Transverse colon (tissue), 4 donors: ENCODE measurements around the gene TSPAN5. TPM values are rescaled to one million over a fixed set of nuclear protein-coding genes. Genes with fewer than 3 reads are reported as not detected.

Experiments used
- DNase-seq: peaks from one replicate; pipeline ENCODE4 v3.0.0-alpha.2; 2019
- H3K27ac ChIP-seq, 4 donors: fragments of 200-600 bp; sonication (generic); 2 replicates each; pipeline ENCODE4 v1.5.1; 2016 to 2018; ENCODE audit warnings: inconsistent platforms in 4 of 4
- H3K27me3 ChIP-seq: fragments of 200-600 bp; sonication (generic); 2 replicates; pipeline ENCODE4 v1.5.1; 2017; ENCODE audit warnings: inconsistent platforms
- H3K36me3 ChIP-seq, 4 donors: fragments of 200-600 bp; sonication (generic); 2 replicates each; pipeline ENCODE4 v1.5.1; 2017 to 2019; ENCODE audit warnings: inconsistent platforms in 4 of 4
- H3K4me1 ChIP-seq, 4 donors: fragments of 200-600 bp; sonication (generic); 2 replicates each; pipeline ENCODE4 v1.5.1; 2017 to 2020; ENCODE audit warnings: inconsistent platforms in 4 of 4
- H3K4me3 ChIP-seq, 4 donors: fragments of 200-600 bp; sonication (generic); 1 replicate in 1 of 4; 2 replicates in 3 of 4; pipeline versions ENCODE4 v1.5.1 to v1.6.1; 2017 to 2019; ENCODE audit warnings: inconsistent platforms in 4 of 4
- H3K9me3 ChIP-seq, 2 donors: fragments of 200-600 bp; sonication (generic); 2 replicates each; pipeline ENCODE4 v1.5.1; 2017 to 2019; ENCODE audit warnings: inconsistent platforms in 2 of 2
- CTCF ChIP-seq, 5 experiments: fragments of 200-600 bp in 3 of 5; fragments of 450-650 bp in 2 of 5; sonication (generic) in 3 of 5; IDR thresholded peaks; 1 replicate in 2 of 5; 2 replicates in 3 of 5; pipeline ENCODE4 v1.5.1; 2016 to 2017; ENCODE audit warnings: antibody characterized with exemption in 5 of 5, inconsistent platforms in 3 of 5, mild to moderate bottlenecking in 2 of 5, moderate library complexity in 1 of 5
- EP300 ChIP-seq: sonication (generic); formaldehyde crosslinking; IDR thresholded peaks from one replicate; pipeline ENCODE4 v1.6.1; 2017; ENCODE audit warnings: antibody characterized with exemption, low read depth
- POLR2A ChIP-seq: fragments of 450-650 bp; IDR thresholded peaks from one replicate; pipeline ENCODE4 v1.6.1; 2016; ENCODE audit warnings: antibody characterized with exemption, mild to moderate bottlenecking, moderate library complexity
- POLR2AphosphoS5 ChIP-seq, 3 donors: sonication (generic); formaldehyde crosslinking; IDR thresholded peaks; one replicate each; pipeline ENCODE4 v1.6.1; 2016; ENCODE audit warnings: antibody characterized with exemption in 3 of 3
- WGBS, 2 donors: methylation state at CpG; one replicate each; pipeline ENCODE4 v1.1.5; 2018; ENCODE audit warnings: low coverage in 1 of 2; 5-methylcytosine and 5-hydroxymethylcytosine counted together
- in situ Hi-C, 4 donors: fragments of 200-750 bp; cut with MboI; loops; one replicate each; pipeline versions ENCODE4 v1.15.0 to v1.15.1; 2017; ENCODE audit warnings: low sequenced_read_pairs in 3 of 4, low pct_ligation_motif_present in 1 of 4, low pct_unique_long_range_greater_than_20kb in 1 of 4
- intact Hi-C: fragments of 100-400 bp; cut with DNase I; formaldehyde crosslinking; loops from one replicate; pipeline ENCODE4 v1.15.1; 2023; ENCODE audit warnings: low total_unique reads
- total RNA-seq, 4 donors: library from RNA; depleted of rRNA; stranded (reverse); fragments of >200 nt; gene quantifications; one replicate each; pipeline ENCODE4 v1.1.0, GENCODE V29; 2016

Gene TSPAN5
- total RNA-seq, 4 donors from 2014 or later, result 1.1 to 9.6 (median 4.4) TPM

GRCh38 chr4:98567611-98568010, 90.8 kb downstream of the TSPAN5 start:
- H3K36me3 ChIP-seq, result no peaks in the 10 kb centered on the region
- H3K9me3 ChIP-seq, result no peaks in the 10 kb centered on the region
- no peak for TF ChIP-seq POLR2AphosphoS5 (IDR thresholded peaks at IDR 0.05)
- TF ChIP-seq POLR2A, result no peak
- TF ChIP-seq CTCF (IDR thresholded peaks at IDR 0.05), result no peak
- TF ChIP-seq EP300, result no peak
- no peaks in the 10 kb centered on the region for H3K27me3 ChIP-seq
- in situ Hi-C loops, result no loop called here
- WGBS, 2 donors, result 90 to 100% methylated on average over 2 to 7 of the region's 7 CpGs
- intact Hi-C loops, result no loop called here
- H3K27ac ChIP-seq, result no peak overlapping the region
- peaks cover 0 to 13% (median 4%) of the 10 kb centered on the region in 4 donors for H3K4me1 ChIP-seq
- no peak for DNase-seq
- no peak overlapping the region for H3K4me3 ChIP-seq

- H3K27me3 ChIP-seq, result no peaks in the 10 kb centered on the region
- peaks cover 0 to 13% (median 4%) of the 10 kb centered on the region in 4 donors for H3K4me1 ChIP-seq
- in situ Hi-C loops, result no loop called here
- no peak overlapping the region for H3K4me3 ChIP-seq
- intact Hi-C loops, result no loop called here
- 59 to 67% methylated on average over 1 to 11 of the region's 11 CpGs for WGBS, 2 donors
- no peaks in the 10 kb centered on the region for H3K9me3 ChIP-seq
- no peak for TF ChIP-seq POLR2A
- TF ChIP-seq EP300, result no peak
- no peak for TF ChIP-seq POLR2AphosphoS5 (IDR thresholded peaks at IDR 0.05)
- no peak for TF ChIP-seq CTCF (IDR thresholded peaks at IDR 0.05)
- peak overlapping the region; percentile 0 to 66 (median 36) for H3K27ac ChIP-seq
- no peaks in the 10 kb centered on the region for H3K36me3 ChIP-seq
- DNase-seq, result no peak
Measured at GRCh38 chr4:98566361-98567008, 91.9 kb downstream of the TSPAN5 start.

- Histone ChIP-seq H3K4me3 (no peak overlapping the region), H3K4me1 (peaks cover 0 to 13% (median 4%) of the 10 kb centered on the region in 4 donors), H3K36me3 (no peaks in the 10 kb centered on the region), H3K27me3 (no peaks in the 10 kb centered on the region), H3K9me3 (no peaks in the 10 kb centered on the region), H3K27ac (peak overlapping the region; percentile 0 to 66 (median 36))
- TF ChIP-seq CTCF (IDR thresholded peaks at IDR 0.05), result no peak
- TF ChIP-seq POLR2A, result no peak
- TF ChIP-seq POLR2AphosphoS5 (IDR thresholded peaks at IDR 0.05), result no peak
- TF ChIP-seq EP300, result no peak
- no peak for DNase-seq
- 51 to 58% methylated on average over 5 of the region's 5 CpGs for WGBS, 2 donors
- in situ Hi-C loops, result no loop called here
- intact Hi-C loops, result no loop called here
Measured at GRCh38 chr4:98565681-98566301, 92.6 kb downstream of the TSPAN5 start.

GRCh38 chr4:98564852-98565251, 93.6 kb downstream of the TSPAN5 start:
- in situ Hi-C loops, result no loop called here
- H3K27me3 ChIP-seq, result no peaks in the 10 kb centered on the region
- no peaks in the 10 kb centered on the region for H3K9me3 ChIP-seq
- H3K4me1 ChIP-seq, result peaks cover 0 to 13% (median 4%) of the 10 kb centered on the region in 4 donors
- WGBS, 2 donors, result 53 to 74% methylated on average over 2 to 3 of the region's 3 CpGs
- no peaks in the 10 kb centered on the region for H3K36me3 ChIP-seq
- intact Hi-C loops, result no loop called here
- DNase-seq, result no peak
- no peak overlapping the region for H3K27ac ChIP-seq
- H3K4me3 ChIP-seq, result no peak overlapping the region
- TF ChIP-seq POLR2A (no peak), POLR2AphosphoS5 (IDR thresholded peaks at IDR 0.05) (no peak), CTCF (IDR thresholded peaks at IDR 0.05) (no peak), EP300 (no peak)
